ENCODE measurements around the gene LILRA6. TPM values are rescaled to one million over a fixed set of nuclear protein-coding genes. Genes with fewer than 3 reads are reported as not detected.

The LILRA6 gene
- total and polyA plus RNA-seq, 2 of the 13 experiments (the other 11 are each of a cell fraction or from before 2014, with no cell fraction given): not detected

GRCh38 chr19:54197121-54197520, 45.5 kb downstream of the LILRA6 start:
- CTCF ChIA-PET (ENCODE audit: low intra/inter-chr PET ratio, low total read pairs): no interaction called here
- Histone ChIP-seq H3K79me2 (ENCODE audit: insufficient read depth, low read length) (peaks cover 28% of the 10 kb centered on the region), H3K9ac (ENCODE audit: insufficient read depth, low read depth, low read length) (no peak overlapping the region), H3K27ac (ENCODE audit: extremely low read length, insufficient read depth, low read length) (no peak overlapping the region), H2AFZ (ENCODE audit: low read length) (no peak overlapping the region), H3K9me3 (ENCODE audit: low read length) (no peaks in the 10 kb centered on the region), H3K36me3 (replicated peaks in 1 of 2; ENCODE audit: control insufficient read depth in 1 of 2, insufficient read depth in 2 of 2, low read length in 2 of 2) (peaks cover 10 to 33% of the 10 kb centered on the region in 2 experiments), H3K4me2 (ENCODE audit: low read depth, low read length) (no peak overlapping the region), H3K27me3 (ENCODE audit: control insufficient read depth in 1 of 2, insufficient read depth in 2 of 2, low read length in 2 of 2) (no peaks in the 10 kb centered on the region; a peak in 1 of 5 replicates), H3K4me3 (replicated peaks in 1 of 3; ENCODE audit: insufficient read depth in 1 of 3, low read depth in 2 of 3, low read length in 3 of 3) (no peak overlapping the region), H4K20me1 (ENCODE audit: insufficient read depth, low read length) (peaks cover 14% of the 10 kb centered on the region), H3K4me1 (ENCODE audit: insufficient read depth, low read length) (peaks cover 27% of the 10 kb centered on the region)
- ATAC-seq (no peak), DNase-seq (ENCODE audit: low spot score) (no peak), FAIRE-seq (no peak)
- intact Hi-C loops (cut with micrococcal nuclease; ENCODE audit: unreplicated experiment) (no loop called here), in situ Hi-C loops (cut with HindIII; ENCODE audit: extremely low pct_ligation_motif_present, low pct_unique_long_range_greater_than_20kb) (no loop called here)
- no TSS peak for BruUV-seq (replicated peaks)
- POLR2A ChIA-PET: interaction anchor here (6.4 kb wide), 1 partner anchor 12 kb away, joined by 78 read pairs; no protein-coding TSS in a partner anchor
- TF ChIP-seq, protein P1, sequence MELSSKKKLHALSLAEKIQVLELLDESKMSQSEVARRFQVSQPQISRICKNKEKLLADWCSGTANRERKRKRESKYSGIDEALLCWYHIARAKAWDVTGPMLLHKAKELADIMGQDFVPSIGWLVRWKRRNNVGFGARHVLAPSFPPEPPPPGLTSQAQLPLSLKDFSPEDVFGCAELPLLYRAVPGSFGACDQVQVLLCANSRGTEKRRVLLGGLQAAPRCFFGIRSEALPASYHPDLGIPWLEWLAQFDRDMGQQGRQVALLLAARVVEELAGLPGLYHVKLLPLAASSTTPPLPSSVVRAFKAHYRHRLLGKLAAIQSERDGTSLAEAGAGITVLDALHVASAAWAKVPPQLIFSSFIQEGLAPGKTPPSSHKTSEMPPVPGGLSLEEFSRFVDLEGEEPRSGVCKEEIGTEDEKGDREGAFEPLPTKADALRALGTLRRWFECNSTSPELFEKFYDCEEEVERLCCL (CRISPR knock-in tag; IDR thresholded peaks at IDR 0.05; ENCODE audit: borderline replicate concordance): no peak
- no peak for TF ChIP-seq GFI1 (CRISPR knock-in tag; IDR thresholded peaks at IDR 0.05; ENCODE audit: borderline replicate concordance)
- TF ChIP-seq ZNF431 (CRISPR knock-in tag; IDR thresholded peaks at IDR 0.05; ENCODE audit: borderline replicate concordance, low read depth): no peak
- TF ChIP-seq PCBP2 (optimal IDR thresholded peaks at IDR 0.05; ENCODE audit: low read depth, low read length, poor library complexity, severe bottlenecking): no peak
- no peak for TF ChIP-seq TCF7L2 (IDR thresholded peaks at IDR 0.05; ENCODE audit: low read depth, low read length)
- TF ChIP-seq YEATS4 (CRISPR knock-in tag; IDR thresholded peaks at IDR 0.05; ENCODE audit: borderline replicate concordance): no peak
- no peak for TF ChIP-seq ZNF75D (CRISPR knock-in tag; IDR thresholded peaks at IDR 0.05; ENCODE audit: borderline replicate concordance)
- TF ChIP-seq, protein P2, sequence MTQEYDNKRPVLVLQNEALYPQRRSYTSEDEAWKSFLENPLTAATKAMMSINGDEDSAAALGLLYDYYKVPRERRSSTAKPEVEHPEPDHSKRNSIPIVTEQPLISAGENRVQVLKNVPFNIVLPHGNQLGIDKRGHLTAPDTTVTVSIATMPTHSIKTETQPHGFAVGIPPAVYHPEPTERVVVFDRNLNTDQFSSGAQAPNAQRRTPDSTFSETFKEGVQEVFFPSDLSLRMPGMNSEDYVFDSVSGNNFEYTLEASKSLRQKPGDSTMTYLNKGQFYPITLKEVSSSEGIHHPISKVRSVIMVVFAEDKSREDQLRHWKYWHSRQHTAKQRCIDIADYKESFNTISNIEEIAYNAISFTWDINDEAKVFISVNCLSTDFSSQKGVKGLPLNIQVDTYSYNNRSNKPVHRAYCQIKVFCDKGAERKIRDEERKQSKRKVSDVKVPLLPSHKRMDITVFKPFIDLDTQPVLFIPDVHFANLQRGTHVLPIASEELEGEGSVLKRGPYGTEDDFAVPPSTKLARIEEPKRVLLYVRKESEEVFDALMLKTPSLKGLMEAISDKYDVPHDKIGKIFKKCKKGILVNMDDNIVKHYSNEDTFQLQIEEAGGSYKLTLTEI (CRISPR knock-in tag; conservative IDR thresholded peaks at IDR 0.05): no peak
- TF ChIP-seq HDAC6 (IDR thresholded peaks at IDR 0.05; ENCODE audit: low read depth, low read length): no peak
- TF ChIP-seq FOXP4 (CRISPR knock-in tag; IDR thresholded peaks at IDR 0.05): no peak
- no peak for TF ChIP-seq NCOA2 (CRISPR knock-in tag; IDR thresholded peaks at IDR 0.05)
- TF ChIP-seq SUZ12 (IDR thresholded peaks at IDR 0.05; ENCODE audit: low read depth, low read length): no peak
- no peak for TF ChIP-seq TEAD3 (CRISPR knock-in tag; optimal IDR thresholded peaks at IDR 0.05; ENCODE audit: borderline replicate concordance)
- WGBS (ENCODE audit: low lambda C conversion rate): 100% methylated on average over 2 of the region's 3 CpGs

All from HepG2 (cell line).